ENCODE measurements around the gene MPV17L2. TPM values are rescaled to one million over a fixed set of nuclear protein-coding genes. Genes with fewer than 3 reads are reported as not detected.

The MPV17L2 gene
- total RNA-seq, 1 experiment from 2014 or later = 13.3 TPM

- no TSS peak for BruUV-seq (replicated peaks)
- intact Hi-C loops (cut with micrococcal nuclease; ENCODE audit: unreplicated experiment) = loop anchor here (10.0 kb wide), 1 partner anchor 54 kb away; no protein-coding TSS in a partner anchor
- ChIA-PET POLR2A (no interaction called here), CTCF (no interaction called here)
- Histone ChIP-seq H3K27ac (ENCODE audit: low read length) (no peak overlapping the region), H3K4me1 (ENCODE audit: control insufficient read depth, insufficient read depth, low read length) (peaks cover 3% of the 10 kb centered on the region; the same call in 1 of the 2 replicates), H3K27me3 (ENCODE audit: control insufficient read depth, insufficient read depth, low read length) (no peaks in the 10 kb centered on the region), H3K36me3 (ENCODE audit: control insufficient read depth, insufficient read depth, low read length) (no peaks in the 10 kb centered on the region; the same call in 1 of the 2 replicates), H3K4me3 (ENCODE audit: low read depth in 2 of 2, low read length in 2 of 2) (no peak overlapping the region), H3K9me3 (ENCODE audit: control insufficient read depth, insufficient read depth, low read depth, low read length) (no peaks in the 10 kb centered on the region)
- DNase-seq (ENCODE audit: low read depth, low spot score) (no peak), ATAC-seq (no peak)
- TF ChIP-seq TCF7L2 (IDR thresholded peaks at IDR 0.05; ENCODE audit: low read depth, low read length) (no peak), POLR2AphosphoS5 (IDR thresholded peaks at IDR 0.05; ENCODE audit: low read depth, low read length) (no peak), CTCF (IDR thresholded peaks at IDR 0.05) (no peak), REST (IDR thresholded peaks at IDR 0.05; ENCODE audit: insufficient read depth in 1 of 2, low read depth in 2 of 2, low read length in 1 of 2) (no peak), SIN3A (IDR thresholded peaks at IDR 0.05; ENCODE audit: borderline replicate concordance, insufficient read depth, low read depth, low read length) (no peak)
- in situ Hi-C loops (cut with HindIII; ENCODE audit: low pct_unique_long_range_greater_than_20kb, low sequenced_read_pairs) = no loop called here
Observed at GRCh38 chr19:18168673-18169381, 24.2 kb upstream of the MPV17L2 start.

GRCh38 chr19:18170714-18171255, 22.2 kb upstream of the MPV17L2 start:
- Histone ChIP-seq H3K36me3 (ENCODE audit: control insufficient read depth, insufficient read depth, low read length) (no peaks in the 10 kb centered on the region; the same call in 1 of the 2 replicates), H3K4me1 (ENCODE audit: control insufficient read depth, insufficient read depth, low read length) (peaks cover 6% of the 10 kb centered on the region; the same call in 1 of the 2 replicates), H3K4me3 (ENCODE audit: low read depth in 2 of 2, low read length in 2 of 2) (no peak overlapping the region), H3K9me3 (ENCODE audit: control insufficient read depth, insufficient read depth, low read depth, low read length) (no peaks in the 10 kb centered on the region), H3K27ac (ENCODE audit: low read length) (no peak overlapping the region), H3K27me3 (ENCODE audit: control insufficient read depth, insufficient read depth, low read length) (no peaks in the 10 kb centered on the region)
- BruUV-seq (replicated peaks) = no TSS peak
- TF ChIP-seq POLR2AphosphoS5 (IDR thresholded peaks at IDR 0.05; ENCODE audit: low read depth, low read length) = no peak
- TF ChIP-seq TCF7L2 (IDR thresholded peaks at IDR 0.05; ENCODE audit: low read depth, low read length) = no peak
- TF ChIP-seq REST (IDR thresholded peaks at IDR 0.05; ENCODE audit: insufficient read depth in 1 of 2, low read depth in 2 of 2, low read length in 1 of 2) = no peak
- TF ChIP-seq SIN3A (IDR thresholded peaks at IDR 0.05; ENCODE audit: borderline replicate concordance, insufficient read depth, low read depth, low read length) = no peak
- no peak for TF ChIP-seq CTCF (IDR thresholded peaks at IDR 0.05)
- in situ Hi-C loops (cut with HindIII; ENCODE audit: low pct_unique_long_range_greater_than_20kb, low sequenced_read_pairs) (no loop called here), intact Hi-C loops (cut with micrococcal nuclease; ENCODE audit: unreplicated experiment) (no loop called here)
- no peak for ATAC-seq
- ChIA-PET CTCF (interaction anchor here (1.1 kb wide), 1 partner anchor 58 kb away, joined by 3 read pairs; no protein-coding TSS in a partner anchor), POLR2A (interaction anchor here (0.9 kb wide), 1 partner anchor 11 kb away, joined by 10 read pairs; no protein-coding TSS in a partner anchor)
- no peak for DNase-seq (ENCODE audit: low read depth, low spot score)
